ENCODE results near the gene ANKLE2. TPM values are rescaled to one million over a fixed set of nuclear protein-coding genes. Genes with fewer than 3 reads are reported as not detected.

Gene ANKLE2
- total RNA-seq, 1 donor from 2014 or later, result 96.4 TPM

- DNase-seq (ENCODE audit: low spot score), result no peak
- H3K27ac Mint-ChIP-seq (ENCODE audit: unreplicated experiment), result peak overlapping the region; percentile 69
- peaks cover 60% of the 10 kb centered on the region for H3K36me3 Mint-ChIP-seq (ENCODE audit: low read depth)
- H3K27me3 Mint-ChIP-seq (ENCODE audit: low read depth), result no peaks in the 10 kb centered on the region
- TF ChIP-seq CTCF (IDR thresholded peaks at IDR 0.05), result no peak
- H3K9me3 Mint-ChIP-seq (ENCODE audit: low read depth), result no peaks in the 10 kb centered on the region
- peaks cover 7% of the 10 kb centered on the region for H3K4me1 Mint-ChIP-seq (ENCODE audit: low read depth)
- no peak overlapping the region for H3K4me3 Mint-ChIP-seq (ENCODE audit: unreplicated experiment)
These were observed 31.9 kb downstream of the ANKLE2 start for GRCh38 chr12:132729541-132730320.

- Mint-ChIP-seq H3K9me3 (ENCODE audit: low read depth) (no peaks in the 10 kb centered on the region), H3K4me3 (ENCODE audit: unreplicated experiment) (no peak overlapping the region), H3K36me3 (ENCODE audit: low read depth) (peaks cover 62% of the 10 kb centered on the region), H3K27ac (ENCODE audit: unreplicated experiment) (peak overlapping the region; percentile 36), H3K4me1 (ENCODE audit: low read depth) (peaks cover 7% of the 10 kb centered on the region), H3K27me3 (ENCODE audit: low read depth) (no peaks in the 10 kb centered on the region)
- DNase-seq (ENCODE audit: low spot score), result no peak
- TF ChIP-seq CTCF (IDR thresholded peaks at IDR 0.05), result no peak
These were observed 33.1 kb downstream of the ANKLE2 start for GRCh38 chr12:132728502-132728901.

- TF ChIP-seq CTCF (IDR thresholded peaks at IDR 0.05), result no peak
- H3K36me3 Mint-ChIP-seq (ENCODE audit: low read depth), result peaks cover 57% of the 10 kb centered on the region
- peak overlapping the region; percentile 41 for H3K27ac Mint-ChIP-seq (ENCODE audit: unreplicated experiment)
- no peak overlapping the region for H3K4me3 Mint-ChIP-seq (ENCODE audit: unreplicated experiment)
- DNase-seq (ENCODE audit: low spot score), result no peak
- peaks cover 7% of the 10 kb centered on the region for H3K4me1 Mint-ChIP-seq (ENCODE audit: low read depth)
- H3K27me3 Mint-ChIP-seq (ENCODE audit: low read depth), result no peaks in the 10 kb centered on the region
- no peaks in the 10 kb centered on the region for H3K9me3 Mint-ChIP-seq (ENCODE audit: low read depth)
These were observed 34.4 kb downstream of the ANKLE2 start for GRCh38 chr12:132727091-132727794.

GRCh38 chr12:132726386-132726785, 35.2 kb downstream of the ANKLE2 start:
- Mint-ChIP-seq H3K27me3 (ENCODE audit: low read depth) (no peaks in the 10 kb centered on the region), H3K4me3 (ENCODE audit: unreplicated experiment) (no peak overlapping the region), H3K9me3 (ENCODE audit: low read depth) (no peaks in the 10 kb centered on the region), H3K27ac (ENCODE audit: unreplicated experiment) (no peak overlapping the region), H3K36me3 (ENCODE audit: low read depth) (peaks cover 51% of the 10 kb centered on the region), H3K4me1 (ENCODE audit: low read depth) (peaks cover 7% of the 10 kb centered on the region)
- TF ChIP-seq CTCF (IDR thresholded peaks at IDR 0.05), result no peak
- no peak for DNase-seq (ENCODE audit: low spot score)

- Mint-ChIP-seq H3K27me3 (ENCODE audit: low read depth) (no peaks in the 10 kb centered on the region), H3K4me3 (ENCODE audit: unreplicated experiment) (no peak overlapping the region), H3K9me3 (ENCODE audit: low read depth) (no peaks in the 10 kb centered on the region), H3K4me1 (ENCODE audit: low read depth) (peaks cover 2% of the 10 kb centered on the region), H3K27ac (ENCODE audit: unreplicated experiment) (no peak overlapping the region), H3K36me3 (ENCODE audit: low read depth) (peaks cover 39% of the 10 kb centered on the region)
- DNase-seq (ENCODE audit: low spot score), result no peak
- TF ChIP-seq CTCF (IDR thresholded peaks at IDR 0.05), result no peak
These were observed 37.0 kb downstream of the ANKLE2 start for GRCh38 chr12:132724506-132725241.

Measured in chondrocyte (in vitro differentiated cells).